HEK293 (cell line): ENCODE measurements around the gene HERC2.

Source experiments
- CTCF ChIA-PET: fragments of 350-600 bp; formaldehyde crosslinking; extraction: SDS; loops from one replicate; lab custom pipeline; 2021; ENCODE audit warnings: antibody characterized with exemption; lab: Yijun Ruan, JAX
- POLR2A ChIA-PET: fragments of 300-600 bp; formaldehyde crosslinking; extraction: SDS; loops from one replicate; lab custom pipeline; 2020; ENCODE audit warnings: antibody characterized with exemption, inconsistent platforms; lab: Yijun Ruan, JAX
- H3K27ac ChIP-seq: fragments of 200-500 bp; sonication (Bioruptor generic); 2 replicates; pipeline ENCODE4 v1.5.1; 2014; ENCODE audit warnings: low read depth, low read length, control low read depth, inconsistent platforms; ENCODE audit errors: extremely low read depth
- H3K36me3 ChIP-seq, 2 experiments: fragments of 200-500 bp in 1 of 2; sonication (Bioruptor generic) in 1 of 2; 1 replicate in 1 of 2; 2 replicates in 1 of 2; pipeline ENCODE4 v1.5.1; 2014 to 2017; ENCODE audit warnings: inconsistent platforms in 2 of 2, low read length in 2 of 2; ENCODE audit not compliant: control insufficient read depth in 2 of 2, insufficient read depth in 1 of 2
- H3K4me1 ChIP-seq: fragments of 200-500 bp; sonication (Bioruptor generic); 2 replicates; pipeline ENCODE4 v1.5.1; 2014; ENCODE audit warnings: mild to moderate bottlenecking, low read length, inconsistent platforms; ENCODE audit not compliant: control insufficient read depth, insufficient read depth
- H3K4me3 ChIP-seq: 2 replicates; pipeline ENCODE4 v1.5.1; 2011; ENCODE audit warnings: low read depth, mild to moderate bottlenecking, control low read depth, low read length, moderate library complexity
- H3K9me3 ChIP-seq: fragments of 200-500 bp; sonication (Bioruptor generic); 2 replicates; pipeline ENCODE4 v1.5.1; 2014; ENCODE audit warnings: low read depth, low read length, inconsistent platforms; ENCODE audit not compliant: control insufficient read depth, insufficient read depth
- GLIS2 ChIP-seq: fragments of 450-650 bp; formaldehyde crosslinking; IDR thresholded peaks from 2 replicates; pipeline ENCODE4 v1.5.1; 2016; ENCODE audit warnings: missing biosample characterization, missing genetic modification characterization
- HOXA7 ChIP-seq: sonication (generic); formaldehyde crosslinking; IDR thresholded peaks from 2 replicates; pipeline ENCODE4 v1.8.1; 2022; ENCODE audit warnings: missing genetic modification reagents, borderline replicate concordance
- IKZF3 ChIP-seq: fragments of 450-650 bp; IDR thresholded peaks from 2 replicates; pipeline ENCODE4 v1.5.0; 2018; ENCODE audit warnings: missing biosample characterization, mild to moderate bottlenecking, missing genetic modification characterization, moderate library complexity
- SP2 ChIP-seq: fragments of 450-650 bp; formaldehyde crosslinking; IDR thresholded peaks from 2 replicates; pipeline ENCODE4 v1.5.1; 2016; ENCODE audit warnings: missing biosample characterization, missing genetic modification characterization
- TCF7L2 ChIP-seq: IDR thresholded peaks from 2 replicates; pipeline ENCODE4 v1.6.1; 2011; ENCODE audit warnings: low read depth, mild to moderate bottlenecking, inconsistent platforms, low read length, moderate library complexity, borderline replicate concordance
- ZBTB1 ChIP-seq: fragments of 450-650 bp; formaldehyde crosslinking; IDR thresholded peaks from 2 replicates; pipeline ENCODE4 v1.5.1; 2016; ENCODE audit warnings: missing biosample characterization, missing genetic modification characterization
- ZBTB10 ChIP-seq: fragments of 450-650 bp; formaldehyde crosslinking; IDR thresholded peaks from 2 replicates; pipeline ENCODE4 v1.5.1; 2016; ENCODE audit warnings: missing biosample characterization, missing genetic modification characterization
- ZBTB48 ChIP-seq: fragments of 450-650 bp; formaldehyde crosslinking; IDR thresholded peaks from 2 replicates; pipeline ENCODE4 v1.5.1; 2016; ENCODE audit warnings: missing biosample characterization, missing genetic modification characterization
- ZFP3 ChIP-seq: fragments of 450-650 bp; formaldehyde crosslinking; IDR thresholded peaks from 2 replicates; pipeline ENCODE4 v1.5.1; 2016; ENCODE audit warnings: low read depth, missing biosample characterization, missing genetic modification characterization
- ZNF223 ChIP-seq: fragments of 450-650 bp; formaldehyde crosslinking; IDR thresholded peaks from 2 replicates; pipeline ENCODE4 v1.5.1; 2016; ENCODE audit warnings: missing biosample characterization, missing genetic modification characterization
- ZNF239 ChIP-seq: fragments of 450-650 bp; formaldehyde crosslinking; IDR thresholded peaks from 2 replicates; pipeline ENCODE4 v1.5.1; 2016; ENCODE audit warnings: missing biosample characterization, missing genetic modification characterization
- ZNF302 ChIP-seq: fragments of 450-650 bp; formaldehyde crosslinking; IDR thresholded peaks from 2 replicates; pipeline ENCODE4 v1.5.1; 2016; ENCODE audit warnings: missing biosample characterization, missing genetic modification characterization, low read depth
- ZNF324 ChIP-seq: fragments of 450-650 bp; formaldehyde crosslinking; IDR thresholded peaks from 2 replicates; pipeline ENCODE4 v1.5.1; 2016; ENCODE audit warnings: missing biosample characterization, missing genetic modification characterization
- ZNF341 ChIP-seq: fragments of 450-650 bp; formaldehyde crosslinking; IDR thresholded peaks from 2 replicates; pipeline ENCODE4; 2016; ENCODE audit warnings: low read depth, missing biosample characterization, missing genetic modification characterization
- ZNF416 ChIP-seq: fragments of 450-650 bp; formaldehyde crosslinking; IDR thresholded peaks from 2 replicates; pipeline ENCODE4 v1.5.1; 2016; ENCODE audit warnings: missing biosample characterization, missing genetic modification characterization
- ZSCAN18 ChIP-seq: fragments of 450-650 bp; formaldehyde crosslinking; IDR thresholded peaks from 2 replicates; pipeline ENCODE4 v1.5.1; 2016; ENCODE audit warnings: missing biosample characterization, missing genetic modification characterization
- ZXDB ChIP-seq: fragments of 450-650 bp; formaldehyde crosslinking; IDR thresholded peaks from 2 replicates; pipeline ENCODE4 v1.5.1; 2016; ENCODE audit warnings: missing biosample characterization, missing genetic modification characterization

The HERC2 gene

DNA sequence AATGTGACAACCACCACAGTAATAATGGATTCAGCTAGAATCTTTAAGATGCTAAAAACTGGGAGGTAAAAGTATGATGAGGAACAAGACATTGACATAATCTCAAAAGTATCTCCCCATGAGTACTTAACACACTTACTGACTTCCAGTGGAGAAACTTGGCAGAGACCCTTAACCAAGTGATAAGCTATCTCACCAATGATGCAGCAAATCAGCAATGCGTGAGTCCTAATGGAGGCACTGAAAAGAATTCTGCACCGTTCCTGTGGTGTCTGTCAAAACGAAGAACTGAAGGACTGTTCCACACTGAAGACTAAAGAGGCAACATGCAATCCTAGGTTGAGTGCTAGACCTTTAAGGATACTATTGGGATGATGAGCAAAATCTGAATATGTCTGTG lies 154.9 kb downstream of the HERC2 start (continued):
- no peak for TF ChIP-seq ZBTB10 (tag by site-specific recombination)

DNA sequence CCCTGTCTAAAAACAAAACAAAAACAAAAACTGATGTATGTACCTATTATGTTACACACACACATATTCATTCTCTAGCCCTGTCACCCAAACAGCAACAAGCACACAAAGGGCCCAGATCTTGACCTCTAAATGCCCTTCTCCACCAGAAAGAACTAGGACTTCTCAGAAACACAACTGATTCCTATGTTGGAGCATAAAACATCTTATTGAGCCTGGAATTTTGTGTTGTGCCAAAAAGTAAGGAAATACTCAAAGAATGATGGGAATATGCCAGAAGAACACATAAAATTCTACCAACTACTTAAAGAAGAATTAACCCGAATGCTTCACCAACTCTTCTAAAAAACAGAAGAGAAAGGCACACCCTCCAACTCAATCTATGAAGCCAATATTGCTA lies 156.2 kb downstream of the HERC2 start:
- no peak for TF ChIP-seq ZNF223 (tag by site-specific recombination)
- no peak for TF ChIP-seq ZBTB1 (tag by site-specific recombination)
- TF ChIP-seq IKZF3 (tag by site-specific recombination), result no peak
- TF ChIP-seq ZFP3, result no peak
- no peak for TF ChIP-seq ZNF341
- no peak for TF ChIP-seq ZBTB10 (tag by site-specific recombination)
- no peak for TF ChIP-seq TCF7L2
- no peak for TF ChIP-seq ZNF302 (tag by site-specific recombination)
- TF ChIP-seq HOXA7 (CRISPR knock-in tag), result no peak
- no peak for TF ChIP-seq ZBTB48
- no peak for TF ChIP-seq ZXDB
- TF ChIP-seq ZNF324 (tag by site-specific recombination), result no peak
- no peak for TF ChIP-seq GLIS2 (tag by site-specific recombination)
- H3K4me3 ChIP-seq, result no peak overlapping the region
- H3K9me3 ChIP-seq, result no peaks in the 10 kb centered on the region
- peaks cover 16 to 90% of the 10 kb centered on the region in 2 experiments; a peak in 2 of 3 replicates for H3K36me3 ChIP-seq
- no peaks in the 10 kb centered on the region for H3K4me1 ChIP-seq
- no peak overlapping the region for H3K27ac ChIP-seq
- ChIA-PET CTCF (no interaction called here), POLR2A (no interaction called here)

DNA sequence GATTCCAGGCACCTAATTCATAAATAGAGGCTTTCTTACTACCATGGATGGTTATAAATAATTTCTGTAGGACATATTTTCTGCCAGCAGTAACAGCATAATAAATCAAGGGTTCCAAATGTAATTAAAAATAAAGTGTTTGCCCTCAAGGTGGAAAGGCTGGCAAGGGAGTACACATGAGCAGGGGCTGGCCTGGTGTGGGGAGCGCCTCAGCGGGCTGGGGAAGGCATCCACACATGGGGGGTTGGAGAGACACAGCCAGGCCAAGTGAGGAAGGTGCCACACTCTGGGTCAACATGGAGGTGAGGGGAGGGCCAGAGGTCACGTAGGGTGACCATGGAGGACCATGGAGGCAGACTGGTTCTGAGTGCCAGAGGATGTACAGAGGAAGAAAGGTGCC lies 157.1 kb downstream of the HERC2 start:
- H3K4me3 ChIP-seq, result no peak overlapping the region
- ChIA-PET POLR2A (no interaction called here), CTCF (no interaction called here)
- no peaks in the 10 kb centered on the region for H3K9me3 ChIP-seq
- no peaks in the 10 kb centered on the region for H3K4me1 ChIP-seq
- no peak for TF ChIP-seq ZNF239
- no peak for TF ChIP-seq ZSCAN18 (tag by site-specific recombination)
- no peak for TF ChIP-seq ZNF416 (tag by site-specific recombination)
- no peak for TF ChIP-seq SP2 (tag by site-specific recombination)
- no peak overlapping the region for H3K27ac ChIP-seq
- H3K36me3 ChIP-seq, result peaks cover 16 to 83% of the 10 kb centered on the region in 2 experiments; a peak in 2 of 3 replicates
